ENCODE data around the gene SLC6A6.

Gene SLC6A6

DNA sequence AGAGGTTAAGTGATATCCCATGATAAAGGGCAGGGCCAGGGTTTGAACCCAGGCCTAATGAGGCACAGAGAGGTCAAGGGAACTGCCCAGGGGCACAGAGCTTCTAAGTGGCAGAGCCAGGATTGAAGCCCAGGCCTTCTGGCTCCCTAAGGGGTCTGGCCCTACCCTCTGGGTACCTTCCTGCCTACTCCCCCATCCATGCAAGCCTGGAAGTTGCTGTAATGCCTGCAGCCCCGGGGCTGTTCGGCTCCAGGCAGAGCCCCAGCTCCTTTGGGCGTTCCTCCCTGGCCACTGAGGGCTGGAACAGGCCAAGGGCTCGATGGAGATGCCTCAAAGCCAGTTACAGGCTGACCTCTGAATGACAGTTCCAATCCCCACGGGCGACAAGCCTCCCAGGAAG lies 133.2 kb downstream of the SLC6A6 start:
- Histone ChIP-seq H3K9ac (ENCODE audit: low read length) (no peak overlapping the region), H2AK5ac (ENCODE audit: low read length, severe bottlenecking) (no peak overlapping the region)

GRCh38 chr3:14536055-14536815 lies 133.8 kb downstream of the SLC6A6 start:
- no peak overlapping the region for H3K9ac ChIP-seq (ENCODE audit: low read length)
- H3K27ac ChIP-seq (ENCODE audit: low read length, poor library complexity, severe bottlenecking): no peak overlapping the region
- H3K18ac ChIP-seq (ENCODE audit: low read depth in 1 of 2, low read length in 2 of 2): no peak overlapping the region
- no peak overlapping the region for H2AK5ac ChIP-seq (ENCODE audit: low read length, severe bottlenecking)
- H3K14ac ChIP-seq (ENCODE audit: low read length in 2 of 2): no peak overlapping the region
- peaks cover 47 to 56% of the 10 kb centered on the region in 2 experiments for H3K27me3 ChIP-seq (ENCODE audit: control insufficient read depth in 1 of 2, insufficient read depth in 1 of 2, low read length in 2 of 2)
- no peaks in the 10 kb centered on the region for H3K79me1 ChIP-seq (replicated peaks; ENCODE audit: low read length, poor library complexity, severe bottlenecking)
- no peak overlapping the region for H3K4me3 ChIP-seq (ENCODE audit: insufficient read depth in 1 of 2, low read depth in 1 of 2, low read length in 2 of 2)
- no peak overlapping the region for H3K4me2 ChIP-seq (ENCODE audit: low read length, poor library complexity, severe bottlenecking)
- peaks cover 5% of the 10 kb centered on the region for H3K4me1 ChIP-seq (ENCODE audit: control insufficient read depth, insufficient read depth, low read depth, low read length)
- no peak for DNase-seq
- WGBS: 81% methylated on average over 10 of the region's 10 CpGs
- H4K91ac ChIP-seq (ENCODE audit: low read length): no peak overlapping the region
- no peak overlapping the region for H4K8ac ChIP-seq (ENCODE audit: low read length)
- no peaks in the 10 kb centered on the region for H3K36me3 ChIP-seq (ENCODE audit: control insufficient read depth in 1 of 2, insufficient read depth in 2 of 2, low read depth in 1 of 2, low read length in 2 of 2)
- no peaks in the 10 kb centered on the region for H3K9me3 ChIP-seq (ENCODE audit: control insufficient read depth, low read length)
- H3K23ac ChIP-seq (ENCODE audit: low read length in 2 of 2): no peak overlapping the region
- no peak overlapping the region for H2BK12ac ChIP-seq (ENCODE audit: low read length in 2 of 2)
- H3K4ac ChIP-seq (ENCODE audit: low read depth in 1 of 2, low read length in 2 of 2): no peak overlapping the region
- H2BK5ac ChIP-seq (ENCODE audit: low read depth, low read length, poor library complexity, severe bottlenecking): no peak overlapping the region
- H2BK15ac ChIP-seq (ENCODE audit: low read depth, poor library complexity, severe bottlenecking): no peak overlapping the region
- H2BK120ac ChIP-seq (ENCODE audit: low read depth, low read length): no peak overlapping the region
- H2AFZ ChIP-seq (ENCODE audit: low read depth, low read length): no peak overlapping the region

More for the DNA sequence above, 133.2 kb downstream of the SLC6A6 start:
- Histone ChIP-seq H2BK5ac (ENCODE audit: low read depth, low read length, poor library complexity, severe bottlenecking) (no peak overlapping the region), H2AFZ (ENCODE audit: low read depth, low read length) (no peak overlapping the region), H3K4me1 (ENCODE audit: control insufficient read depth, insufficient read depth, low read depth, low read length) (peaks cover 5% of the 10 kb centered on the region), H3K23ac (ENCODE audit: low read length in 2 of 2) (no peak overlapping the region), H3K9me3 (ENCODE audit: control insufficient read depth, low read length) (no peaks in the 10 kb centered on the region), H3K18ac (ENCODE audit: low read depth in 1 of 2, low read length in 2 of 2) (no peak overlapping the region), H3K36me3 (ENCODE audit: control insufficient read depth in 1 of 2, insufficient read depth in 2 of 2, low read depth in 1 of 2, low read length in 2 of 2) (no peaks in the 10 kb centered on the region), H2BK120ac (ENCODE audit: low read depth, low read length) (no peak overlapping the region), H2BK15ac (ENCODE audit: low read depth, poor library complexity, severe bottlenecking) (no peak overlapping the region), H2BK12ac (ENCODE audit: low read length in 2 of 2) (no peak overlapping the region), H3K4me3 (ENCODE audit: insufficient read depth in 1 of 2, low read depth in 1 of 2, low read length in 2 of 2) (no peak overlapping the region), H3K27ac (ENCODE audit: low read length, poor library complexity, severe bottlenecking) (no peak overlapping the region), H3K27me3 (ENCODE audit: control insufficient read depth in 1 of 2, insufficient read depth in 1 of 2, low read length in 2 of 2) (peaks cover 42 to 50% of the 10 kb centered on the region in 2 experiments), H3K4me2 (ENCODE audit: low read length, poor library complexity, severe bottlenecking) (no peak overlapping the region), H4K8ac (ENCODE audit: low read length) (no peak overlapping the region), H3K79me1 (replicated peaks; ENCODE audit: low read length, poor library complexity, severe bottlenecking) (no peaks in the 10 kb centered on the region), H3K4ac (ENCODE audit: low read depth in 1 of 2, low read length in 2 of 2) (no peak overlapping the region), H3K14ac (ENCODE audit: low read length in 2 of 2) (no peak overlapping the region), H4K91ac (ENCODE audit: low read length) (no peak overlapping the region)
- no peak for DNase-seq
- 66% methylated on average over 6 of the region's 6 CpGs for WGBS

GRCh38 chr3:14536837-14537589 lies 134.6 kb downstream of the SLC6A6 start:
- Histone ChIP-seq H3K4me1 (ENCODE audit: control insufficient read depth, insufficient read depth, low read depth, low read length) (peaks cover 6% of the 10 kb centered on the region), H4K91ac (ENCODE audit: low read length) (no peak overlapping the region), H2AK5ac (ENCODE audit: low read length, severe bottlenecking) (no peak overlapping the region), H3K27me3 (ENCODE audit: control insufficient read depth in 1 of 2, insufficient read depth in 1 of 2, low read length in 2 of 2) (peaks cover 43 to 63% of the 10 kb centered on the region in 2 experiments), H3K14ac (ENCODE audit: low read length in 2 of 2) (peak overlapping the region in 1 of 2 experiments; percentile 31), H2BK12ac (ENCODE audit: low read length in 2 of 2) (no peak overlapping the region), H3K27ac (ENCODE audit: low read length, poor library complexity, severe bottlenecking) (no peak overlapping the region), H2AFZ (ENCODE audit: low read depth, low read length) (no peak overlapping the region), H2BK5ac (ENCODE audit: low read depth, low read length, poor library complexity, severe bottlenecking) (no peak overlapping the region), H4K8ac (ENCODE audit: low read length) (no peak overlapping the region), H3K4ac (ENCODE audit: low read depth in 1 of 2, low read length in 2 of 2) (no peak overlapping the region), H3K4me2 (ENCODE audit: low read length, poor library complexity, severe bottlenecking) (no peak overlapping the region), H3K9me3 (ENCODE audit: control insufficient read depth, low read length) (no peaks in the 10 kb centered on the region), H3K79me1 (replicated peaks; ENCODE audit: low read length, poor library complexity, severe bottlenecking) (no peaks in the 10 kb centered on the region), H3K9ac (ENCODE audit: low read length) (no peak overlapping the region), H3K36me3 (ENCODE audit: control insufficient read depth in 1 of 2, insufficient read depth in 2 of 2, low read depth in 1 of 2, low read length in 2 of 2) (no peaks in the 10 kb centered on the region), H2BK15ac (ENCODE audit: low read depth, poor library complexity, severe bottlenecking) (no peak overlapping the region), H3K4me3 (ENCODE audit: insufficient read depth in 1 of 2, low read depth in 1 of 2, low read length in 2 of 2) (no peak overlapping the region), H2BK120ac (ENCODE audit: low read depth, low read length) (no peak overlapping the region), H3K18ac (ENCODE audit: low read depth in 1 of 2, low read length in 2 of 2) (no peak overlapping the region), H3K23ac (ENCODE audit: low read length in 2 of 2) (no peak overlapping the region)
- no peak for DNase-seq
- WGBS: 81% methylated on average over 11 of the region's 12 CpGs
